T-helper 17 cell (primary cell): ENCODE measurements around the gene SPEF1. TPM values are rescaled to one million over a fixed set of nuclear protein-coding genes. Genes with fewer than 3 reads are reported as not detected.

Experiments
- ATAC-seq: fragments of 150-1000 bp; cut with Tn5 transposase; 2 replicates; pipeline ENCODE4 v1.10.0; 2021; ENCODE audit warnings: mild to moderate bottlenecking, moderate library complexity
- DNase-seq, 3 donors: peaks; one replicate each; pipeline versions ENCODE4 v3.0.0 to v3.0.0-alpha.2; 2020 to 2021
- H3K9me3 ChIP-seq: one replicate; pipeline ENCODE4 v1.7.0; 2013; ENCODE audit warnings: low read length, mild to moderate bottlenecking; ENCODE audit not compliant: control insufficient read depth, poor library complexity, severe bottlenecking
- H3K27ac Mint-ChIP-seq: one replicate; pipeline ENCODE4 v1.8.0; 2022; ENCODE audit warnings: mild to moderate bottlenecking, moderate library complexity, mixed read lengths
- H3K27me3 Mint-ChIP-seq: one replicate; pipeline ENCODE4 v1.8.0; 2022; ENCODE audit warnings: mixed read lengths
- H3K36me3 Mint-ChIP-seq: one replicate; pipeline ENCODE4 v1.8.0; 2022; ENCODE audit warnings: low read depth, mixed read lengths
- H3K4me1 Mint-ChIP-seq: one replicate; pipeline ENCODE4 v1.8.0; 2022; ENCODE audit warnings: mild to moderate bottlenecking, mixed read lengths
- H3K4me3 Mint-ChIP-seq: one replicate; pipeline ENCODE4 v1.8.0; 2022; ENCODE audit warnings: mild to moderate bottlenecking, moderate library complexity, mixed read lengths
- total RNA-seq, 4 donors: library from RNA in 2 of 4; stranded (reverse) in 2 of 4; gene quantifications; one replicate each; pipeline ENCODE4 v1.2.3 and lab custom pipeline; 2022 to 2026

The SPEF1 gene
- total RNA-seq, 2 donors from 2014 or later, result 0.18 TPM; not detected in 1

DNA sequence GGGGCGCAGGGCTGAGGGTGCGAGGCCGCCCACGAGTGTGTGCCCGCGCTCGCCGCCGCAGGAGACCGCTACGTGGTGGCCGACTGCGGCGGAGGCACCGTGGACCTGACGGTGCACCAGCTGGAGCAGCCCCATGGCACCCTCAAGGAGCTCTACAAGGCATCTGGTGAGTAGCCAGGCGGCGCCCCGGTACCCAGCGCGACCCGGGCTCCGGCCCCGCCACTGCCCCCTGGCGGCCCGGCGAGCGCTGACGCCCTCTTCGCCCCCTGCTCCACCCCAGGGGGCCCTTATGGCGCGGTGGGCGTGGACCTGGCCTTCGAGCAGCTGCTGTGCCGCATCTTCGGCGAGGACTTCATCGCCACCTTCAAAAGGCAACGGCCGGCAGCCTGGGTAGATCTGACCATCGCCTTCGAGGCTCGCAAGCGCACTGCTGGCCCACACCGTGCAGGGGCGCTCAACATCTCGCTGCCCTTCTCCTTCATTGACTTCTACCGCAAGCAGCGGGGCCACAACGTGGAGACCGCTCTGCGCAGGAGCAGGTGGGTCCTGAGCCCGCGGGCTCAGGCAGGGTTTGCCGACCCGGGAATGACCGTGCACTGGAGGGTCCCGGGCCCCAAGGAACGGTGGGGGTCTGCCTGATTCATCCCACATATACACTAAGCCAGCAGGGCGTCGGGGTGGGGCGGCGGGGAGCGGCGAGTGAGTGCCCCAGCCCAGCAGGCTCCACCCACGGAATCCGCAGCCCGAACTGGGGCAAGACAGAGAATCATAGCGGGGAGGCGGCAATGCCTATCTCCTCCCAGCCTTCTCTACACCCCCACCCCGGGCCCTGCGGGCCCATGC, 31.3 kb downstream of the SPEF1 start:
- DNase-seq (peak in 1 of 3 donors; percentile 22), ATAC-seq (peak; percentile 23)
- H3K9me3 ChIP-seq, result no peaks in the 10 kb centered on the region
- H3K4me1 Mint-ChIP-seq, result peaks cover 7% of the 10 kb centered on the region
- H3K4me3 Mint-ChIP-seq, result peak overlapping the region; percentile 43
- peaks cover 7% of the 10 kb centered on the region for H3K27me3 Mint-ChIP-seq
- H3K27ac Mint-ChIP-seq, result no peak overlapping the region
- no peaks in the 10 kb centered on the region for H3K36me3 Mint-ChIP-seq

DNA sequence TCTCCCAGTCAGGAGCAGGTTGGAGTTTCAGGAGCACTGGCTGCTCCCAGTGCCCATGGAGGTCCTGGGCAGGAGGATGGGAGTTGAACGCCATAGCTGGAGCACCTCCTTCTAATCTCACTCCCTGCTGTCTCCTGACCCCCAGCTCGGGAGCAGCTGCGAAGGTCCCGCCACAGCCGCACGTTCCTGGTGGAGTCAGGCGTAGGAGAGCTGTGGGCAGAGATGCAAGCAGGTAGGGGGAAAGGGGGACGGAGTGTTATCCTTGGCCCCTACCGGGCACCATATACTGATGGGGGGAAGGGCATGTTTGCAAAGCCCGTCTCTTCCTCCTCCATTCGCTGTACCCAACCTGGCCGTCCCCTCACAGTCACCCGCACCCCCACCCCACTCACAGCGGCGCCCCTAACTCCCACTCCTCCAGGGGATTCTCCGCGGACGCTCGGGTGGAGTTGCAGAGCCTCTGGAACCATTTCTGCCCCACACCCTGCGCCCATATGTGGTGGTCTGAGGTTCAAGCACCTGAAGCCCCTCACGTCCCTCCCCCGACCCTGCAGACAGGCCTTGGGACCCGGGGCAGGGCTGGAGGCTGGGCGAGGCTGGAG, 32.1 kb downstream of the SPEF1 start:
- H3K36me3 Mint-ChIP-seq, result no peaks in the 10 kb centered on the region
- no peak overlapping the region for H3K27ac Mint-ChIP-seq
- H3K4me3 Mint-ChIP-seq, result no peak overlapping the region
- DNase-seq (no peak), ATAC-seq (no peak)
- no peaks in the 10 kb centered on the region for H3K9me3 ChIP-seq
- H3K27me3 Mint-ChIP-seq, result peaks cover 13% of the 10 kb centered on the region
- H3K4me1 Mint-ChIP-seq, result peaks cover 14% of the 10 kb centered on the region

DNA sequence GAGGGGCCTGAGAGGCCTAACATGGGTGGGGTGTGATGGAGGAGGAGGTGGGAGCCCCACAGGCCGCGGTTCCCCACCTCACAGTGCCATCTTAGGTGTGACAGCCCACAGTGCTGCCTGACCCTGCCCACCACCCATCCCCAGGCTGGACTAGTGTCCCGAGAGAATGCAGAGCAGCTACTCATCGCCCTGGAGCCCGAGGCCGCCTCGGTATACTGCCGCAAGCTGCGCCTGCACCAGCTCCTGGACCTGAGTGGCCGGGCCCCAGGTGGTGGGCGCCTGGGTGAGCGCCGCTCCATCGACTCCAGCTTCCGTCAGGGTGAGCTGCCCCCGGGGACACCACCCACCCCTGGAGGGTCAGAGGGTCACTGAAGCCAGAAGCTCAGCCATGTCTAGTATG, 33.2 kb downstream of the SPEF1 start:
- H3K27me3 Mint-ChIP-seq, result peaks cover 13% of the 10 kb centered on the region
- H3K36me3 Mint-ChIP-seq, result no peaks in the 10 kb centered on the region
- ATAC-seq, result no peak
- no peaks in the 10 kb centered on the region for H3K9me3 ChIP-seq
- H3K27ac Mint-ChIP-seq, result no peak overlapping the region
- peaks cover 12% of the 10 kb centered on the region for H3K4me1 Mint-ChIP-seq
- DNase-seq, result no peak
- no peak overlapping the region for H3K4me3 Mint-ChIP-seq

DNA sequence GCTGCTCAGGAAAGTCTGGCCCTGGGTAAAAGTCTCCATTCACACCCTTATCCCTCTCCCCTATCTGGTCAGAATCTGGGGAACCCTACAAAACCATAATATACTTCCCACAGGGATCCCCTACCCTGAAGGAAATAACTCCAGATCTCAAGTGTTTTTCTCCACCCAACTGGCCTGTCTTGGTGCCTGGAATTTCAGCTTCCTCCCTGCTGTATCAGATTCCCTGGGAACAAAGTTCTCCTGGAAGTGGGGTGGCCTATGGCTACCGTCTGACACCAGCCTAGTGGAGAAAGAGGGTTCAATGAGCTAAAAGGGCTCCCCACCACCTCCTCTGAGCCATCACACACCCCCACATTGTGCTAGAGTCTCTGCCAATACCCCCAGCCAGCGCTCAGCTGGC, 33.8 kb downstream of the SPEF1 start:
- H3K4me1 Mint-ChIP-seq, result peaks cover 12% of the 10 kb centered on the region
- peaks cover 13% of the 10 kb centered on the region for H3K27me3 Mint-ChIP-seq
- no peak for ATAC-seq
- no peak overlapping the region for H3K27ac Mint-ChIP-seq
- no peaks in the 10 kb centered on the region for H3K9me3 ChIP-seq
- no peaks in the 10 kb centered on the region for H3K36me3 Mint-ChIP-seq
- DNase-seq, result no peak
- no peak overlapping the region for H3K4me3 Mint-ChIP-seq

DNA sequence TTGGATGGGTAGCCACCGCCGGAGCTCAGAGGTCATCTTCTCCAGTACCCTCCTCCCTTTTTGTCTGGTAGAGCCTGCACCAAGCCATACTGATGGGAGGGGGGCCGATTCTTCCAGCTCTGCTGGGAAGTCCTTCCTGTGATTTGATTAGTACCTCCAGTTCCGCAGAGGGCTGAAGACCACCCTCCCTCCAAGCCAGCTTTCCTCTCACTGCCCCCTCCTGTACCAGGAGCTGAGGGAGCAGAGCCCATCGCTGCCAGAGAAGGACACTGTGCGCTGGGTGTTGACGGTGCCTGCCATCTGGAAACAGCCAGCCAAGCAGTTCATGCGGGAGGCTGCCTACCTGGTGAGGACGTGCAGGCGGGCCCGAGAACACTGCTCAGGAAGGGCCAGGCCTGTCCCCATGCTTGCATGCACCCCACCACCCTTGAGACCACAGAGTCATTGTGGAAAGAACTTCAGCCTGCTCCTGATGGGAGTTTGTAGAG, 35.5 kb downstream of the SPEF1 start:
- H3K36me3 Mint-ChIP-seq, result no peaks in the 10 kb centered on the region
- ATAC-seq, result no peak
- H3K4me3 Mint-ChIP-seq, result peak overlapping the region; percentile 61
- H3K9me3 ChIP-seq, result no peaks in the 10 kb centered on the region
- peaks cover 13% of the 10 kb centered on the region for H3K27me3 Mint-ChIP-seq
- peaks cover 11% of the 10 kb centered on the region for H3K4me1 Mint-ChIP-seq
- H3K27ac Mint-ChIP-seq, result no peak overlapping the region
- no peak for DNase-seq

DNA sequence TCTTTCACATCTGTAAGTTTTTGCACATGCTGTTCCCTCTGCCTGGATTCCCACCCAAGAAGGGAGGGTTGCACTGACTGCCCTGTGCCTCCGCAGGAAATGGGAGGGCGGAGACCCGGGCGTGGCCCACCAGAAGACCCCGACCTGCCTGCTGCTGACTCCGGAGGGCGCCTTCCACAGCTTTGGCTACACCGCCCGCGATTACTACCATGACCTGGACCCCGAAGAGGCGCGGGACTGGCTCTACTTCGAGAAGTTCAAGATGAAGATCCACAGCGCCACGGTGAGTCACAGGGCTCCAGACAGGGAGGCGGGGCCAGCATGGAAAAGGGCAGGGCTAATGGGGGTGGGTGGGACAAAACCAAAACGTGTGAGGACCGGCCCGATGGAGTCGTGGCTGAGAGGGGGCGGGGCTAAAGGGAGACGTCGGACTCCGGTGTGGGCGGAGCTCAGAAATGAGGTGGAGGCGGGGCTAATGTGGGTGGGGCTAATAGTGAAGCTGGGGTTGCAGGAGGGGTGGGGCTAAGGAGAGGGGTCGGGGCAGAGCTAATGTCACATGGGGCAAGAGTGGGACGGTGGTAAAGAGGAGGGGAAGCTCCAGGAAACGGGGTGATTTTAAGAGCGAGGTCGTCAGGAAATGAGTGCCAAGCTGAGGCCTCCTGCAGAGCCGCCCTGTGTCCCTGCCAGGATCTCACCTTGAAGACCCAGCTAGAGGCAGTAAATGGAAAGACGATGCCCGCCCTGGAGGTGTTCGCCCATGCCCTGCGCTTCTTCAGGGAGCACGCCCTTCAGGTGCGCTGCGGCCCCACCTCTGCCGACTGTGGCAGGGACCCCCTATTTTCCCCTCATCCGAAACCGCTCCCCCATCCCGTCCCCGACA, 36.2 kb downstream of the SPEF1 start:
- Mint-ChIP-seq H3K27me3 (peaks cover 13% of the 10 kb centered on the region), H3K4me3 (peak overlapping the region; percentile 73), H3K27ac (peak overlapping the region; percentile 84), H3K36me3 (no peaks in the 10 kb centered on the region), H3K4me1 (peaks cover 11% of the 10 kb centered on the region)
- H3K9me3 ChIP-seq, result no peaks in the 10 kb centered on the region
- ATAC-seq (peak; percentile 80), DNase-seq (peak; percentile 49 to 82 (median 62))

DNA sequence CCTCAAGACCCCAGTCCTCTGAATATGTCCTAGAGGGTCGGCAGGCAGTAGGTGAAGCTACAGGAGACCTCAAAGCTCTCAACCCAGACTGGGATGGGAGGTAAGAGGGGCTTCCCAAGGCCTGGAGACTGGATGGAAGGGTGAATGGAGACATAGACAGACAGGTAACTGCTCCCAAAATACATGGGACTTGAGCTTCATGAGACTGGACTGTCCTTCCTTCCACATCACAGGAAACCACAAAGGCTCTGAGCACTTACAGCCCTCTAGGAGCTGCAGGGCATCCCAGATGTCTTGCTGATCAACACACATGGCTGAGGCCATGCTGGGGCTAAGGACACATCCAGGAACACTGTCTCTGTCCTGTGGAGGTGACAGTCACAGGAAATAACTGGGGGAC, 37.2 kb downstream of the SPEF1 start:
- no peak for DNase-seq
- H3K27me3 Mint-ChIP-seq, result peaks cover 13% of the 10 kb centered on the region
- peaks cover 13% of the 10 kb centered on the region for H3K4me1 Mint-ChIP-seq
- H3K27ac Mint-ChIP-seq, result peak overlapping the region; percentile 84
- no peak overlapping the region for H3K4me3 Mint-ChIP-seq
- no peaks in the 10 kb centered on the region for H3K36me3 Mint-ChIP-seq
- H3K9me3 ChIP-seq, result no peaks in the 10 kb centered on the region
- no peak for ATAC-seq

DNA sequence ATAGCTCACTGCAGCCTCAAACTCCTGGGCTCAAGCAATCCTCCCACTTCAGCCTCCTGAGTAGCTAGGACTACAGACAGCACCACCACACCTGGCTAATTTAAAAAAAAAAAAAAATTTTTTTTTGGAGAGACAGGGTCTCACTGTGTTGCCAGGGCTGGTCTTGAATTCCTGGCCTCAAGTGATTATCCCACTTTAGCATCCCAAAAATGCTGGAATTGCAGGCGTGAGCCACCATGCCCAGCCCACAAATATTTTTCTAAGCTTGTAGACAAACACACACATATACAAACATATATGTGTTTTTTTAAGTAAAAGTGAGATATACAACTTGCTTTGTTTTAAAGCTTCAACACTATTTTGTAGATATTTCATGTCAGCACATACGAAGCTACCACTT, 38.0 kb downstream of the SPEF1 start:
- Mint-ChIP-seq H3K27ac (no peak overlapping the region), H3K4me3 (no peak overlapping the region), H3K27me3 (peaks cover 13% of the 10 kb centered on the region), H3K36me3 (no peaks in the 10 kb centered on the region), H3K4me1 (peaks cover 13% of the 10 kb centered on the region)
- no peak for ATAC-seq
- no peak for DNase-seq
- H3K9me3 ChIP-seq, result no peaks in the 10 kb centered on the region

DNA sequence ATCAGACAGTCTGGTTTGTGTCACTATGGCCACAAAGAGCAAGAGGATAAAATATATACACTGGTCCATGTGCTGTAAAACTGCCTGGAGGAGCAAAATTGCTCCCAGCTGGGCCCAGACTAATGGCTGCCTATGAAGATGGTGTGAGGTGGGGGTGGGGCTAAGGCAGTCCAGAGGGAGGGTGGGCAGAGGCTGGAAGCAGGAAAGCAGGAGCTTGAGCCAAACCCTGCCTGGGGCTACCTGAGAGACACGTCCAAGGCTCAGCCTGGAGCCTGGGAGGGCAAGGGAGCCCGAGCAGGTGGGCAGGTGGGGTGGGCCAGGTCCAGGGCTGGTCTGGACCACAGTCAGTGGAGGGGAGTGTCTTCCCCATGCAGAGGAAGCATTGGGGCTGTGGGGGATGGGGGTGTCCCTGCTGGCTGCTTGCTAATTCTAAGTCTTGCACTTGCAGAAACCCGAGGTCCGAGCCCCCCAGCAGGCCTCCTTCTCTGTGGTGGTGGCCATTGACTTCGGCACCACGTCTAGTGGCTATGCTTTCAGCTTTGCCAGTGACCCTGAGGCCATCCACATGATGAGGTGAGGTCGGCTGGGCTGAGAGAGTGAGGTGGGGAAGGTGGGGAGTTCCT, 39.3 kb downstream of the SPEF1 start:
- H3K36me3 Mint-ChIP-seq, result no peaks in the 10 kb centered on the region
- H3K4me1 Mint-ChIP-seq, result peaks cover 13% of the 10 kb centered on the region
- ATAC-seq (no peak), DNase-seq (no peak)
- H3K9me3 ChIP-seq, result no peaks in the 10 kb centered on the region
- H3K4me3 Mint-ChIP-seq, result no peak overlapping the region
- H3K27ac Mint-ChIP-seq, result no peak overlapping the region
- peaks cover 7% of the 10 kb centered on the region for H3K27me3 Mint-ChIP-seq

DNA sequence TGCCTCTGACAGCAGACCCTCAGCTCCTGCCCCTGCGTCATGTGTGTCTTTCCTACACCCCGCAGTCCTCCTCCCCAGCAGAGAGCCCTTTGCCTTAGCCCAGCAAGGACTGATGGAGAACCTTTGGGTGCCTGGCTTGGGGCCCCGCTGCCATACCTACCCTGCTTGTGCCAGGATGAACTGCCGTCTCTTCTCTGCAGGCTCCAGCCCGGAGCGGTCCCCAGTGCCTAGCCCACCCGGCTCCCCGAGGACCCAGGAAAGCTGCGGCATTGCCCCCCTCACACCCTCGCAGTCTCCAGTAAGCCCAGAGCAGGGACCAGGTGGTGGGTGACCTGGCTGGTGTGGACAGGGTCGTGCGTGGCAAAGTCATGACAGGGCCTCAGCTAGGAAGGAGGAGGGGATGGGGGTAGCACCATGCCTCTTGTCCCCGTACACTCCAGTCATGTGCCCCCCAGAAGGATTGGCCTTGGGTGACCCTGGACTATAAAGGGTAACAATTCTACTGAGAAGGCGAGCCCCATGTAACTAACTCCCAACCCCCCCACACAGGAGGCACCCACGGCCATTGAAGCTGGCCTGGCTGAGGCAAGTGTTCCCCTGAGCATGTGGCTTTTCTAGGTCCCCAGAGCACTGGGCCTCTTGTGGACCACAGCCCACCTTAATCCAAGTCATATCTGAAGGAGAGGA, 40.5 kb downstream of the SPEF1 start:
- no peak for DNase-seq
- no peak overlapping the region for H3K4me3 Mint-ChIP-seq
- H3K36me3 Mint-ChIP-seq, result no peaks in the 10 kb centered on the region
- ATAC-seq, result no peak
- H3K27ac Mint-ChIP-seq, result no peak overlapping the region
- no peaks in the 10 kb centered on the region for H3K9me3 ChIP-seq
- H3K4me1 Mint-ChIP-seq, result peaks cover 13% of the 10 kb centered on the region
- peaks cover 7% of the 10 kb centered on the region for H3K27me3 Mint-ChIP-seq

DNA sequence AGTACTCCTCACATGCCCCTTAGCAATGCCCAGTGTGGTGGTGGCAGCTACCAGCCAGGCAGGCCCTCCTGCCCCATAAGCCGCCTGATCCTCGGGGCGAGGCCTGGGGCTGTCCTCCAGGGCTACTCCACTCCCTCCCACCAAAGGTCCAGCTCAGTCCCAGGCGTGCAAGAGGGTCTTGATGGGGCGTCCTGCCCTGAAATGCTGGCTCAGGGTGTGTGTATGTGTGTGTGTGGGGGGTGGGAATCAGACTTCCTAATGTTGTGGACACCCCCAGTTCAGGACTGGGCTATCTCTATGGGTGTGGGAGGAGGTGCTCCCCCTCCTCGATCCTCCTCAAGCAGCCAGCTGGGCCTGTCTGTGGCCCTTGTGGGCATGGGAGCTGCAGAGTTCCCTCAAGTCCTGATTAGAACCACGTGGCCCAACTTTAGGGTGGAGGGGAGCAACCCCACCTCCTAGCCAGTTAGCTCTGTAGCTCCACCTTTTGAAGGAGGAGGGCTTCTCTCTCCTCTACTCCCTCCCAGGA, 41.3 kb downstream of the SPEF1 start:
- no peak overlapping the region for H3K4me3 Mint-ChIP-seq
- no peaks in the 10 kb centered on the region for H3K9me3 ChIP-seq
- DNase-seq, result no peak
- peaks cover 7% of the 10 kb centered on the region for H3K27me3 Mint-ChIP-seq
- no peak overlapping the region for H3K27ac Mint-ChIP-seq
- no peaks in the 10 kb centered on the region for H3K36me3 Mint-ChIP-seq
- ATAC-seq, result no peak
- peaks cover 9% of the 10 kb centered on the region for H3K4me1 Mint-ChIP-seq
